ENCODE measurements around the gene BRD1. TPM values are rescaled to one million over a fixed set of nuclear protein-coding genes. Genes with fewer than 3 reads are reported as not detected.

The BRD1 gene
- total RNA-seq (2022; extraction: Qiagen RNA extraction; ENCODE audit: low read depth) = 13.7 to 14.9 TPM (median 14.3 TPM) in 5 replicates

DNA sequence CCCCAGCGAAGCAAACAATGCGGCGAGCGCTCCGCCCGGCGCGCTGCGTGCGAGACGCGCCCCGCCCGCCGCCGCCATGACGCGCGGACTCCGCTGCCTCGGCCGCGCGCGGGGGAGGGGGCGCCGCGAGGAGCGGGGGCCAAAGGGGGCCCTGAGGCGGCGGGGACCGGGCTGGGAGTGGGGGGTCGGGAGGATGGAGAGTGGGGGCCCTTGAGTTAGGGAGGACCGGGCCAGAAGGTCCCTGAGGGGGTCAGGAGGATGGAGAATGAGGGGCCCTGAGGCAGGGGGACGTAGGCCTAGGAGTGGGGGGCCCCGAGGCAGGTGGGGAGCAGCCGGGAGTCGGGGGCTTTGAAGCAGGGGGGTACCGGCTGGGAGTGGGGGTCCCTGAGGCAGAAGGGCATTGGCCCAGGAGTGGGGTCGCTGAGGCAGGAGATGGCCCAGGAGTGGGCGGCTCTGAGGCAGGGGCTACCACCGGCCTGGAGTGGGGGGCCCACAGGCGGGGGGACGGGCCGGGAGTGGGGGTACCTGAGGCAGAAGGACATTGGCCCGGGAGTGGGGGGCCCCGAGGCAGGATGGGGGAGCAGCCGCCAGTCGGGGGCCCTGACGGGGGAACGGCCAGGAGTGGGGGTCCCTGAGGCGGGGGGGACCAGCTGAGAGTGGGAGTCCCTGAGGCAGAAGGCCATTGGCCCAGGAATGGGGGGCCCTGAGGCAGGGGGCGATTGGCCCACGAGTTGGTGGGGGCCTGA, at the start of gene BRD1:
TSS of gene BRD1 (minus strand) at position 21 of the 746 bp plus-strand sequence. CDS start 3,556 bp downstream, outside the sequence.

GRCh38 chr22:49852898-49853894, 25.5 kb upstream of the BRD1 start, which contains the start of gene ZBED4:
TSS of gene ZBED4 (plus strand) at chr22:49853844. CDS start at chr22:49883663, 29,819 bp downstream.

Other genes starting within 250 kb of the BRD1 start
- gene ZBED4, start 26.0 kb upstream of the BRD1 start, total RNA-seq (2022; extraction: Qiagen RNA extraction; ENCODE audit: low read depth) = 9.8 to 12.9 TPM (median 12.0 TPM) in 5 replicates
- gene ALG12, start 90.6 kb upstream of the BRD1 start, total RNA-seq (2022; extraction: Qiagen RNA extraction; ENCODE audit: low read depth) = 7.9 to 11.6 TPM (median 9.1 TPM) in 5 replicates
- 23.2 to 38.0 TPM (median 31.5 TPM) in 5 replicates for gene CRELD2, start 90.8 kb upstream of the BRD1 start, total RNA-seq (2022; extraction: Qiagen RNA extraction; ENCODE audit: low read depth)
- gene PIM3, start 132.9 kb upstream of the BRD1 start, total RNA-seq (2022; extraction: Qiagen RNA extraction; ENCODE audit: low read depth) = 17.9 to 36.0 TPM (median 33.1 TPM) in 5 replicates
- not detected in 5 replicates for gene IL17REL, start 184.9 kb upstream of the BRD1 start, total RNA-seq (2022; extraction: Qiagen RNA extraction; ENCODE audit: low read depth)
- not detected in 5 replicates for gene TTLL8, start 230.4 kb upstream of the BRD1 start, total RNA-seq (2022; extraction: Qiagen RNA extraction; ENCODE audit: low read depth)

Data from A549 treated with CpdA at 1 μM for 4 hours (cell line).